Neural cell (in vitro differentiated cells): Measurements from ENCODE around the gene PEAK1. TPM values are rescaled to one million over a fixed set of nuclear protein-coding genes. Genes with fewer than 3 reads are reported as not detected.

Experiments used
- H2AFZ ChIP-seq: fragments of 200-600, 300-800 bp; sonication (generic), shearing (Covaris generic); 2 replicates; pipeline ENCODE4 v1.6.0; 2014; ENCODE audit warnings: low read depth, mild to moderate bottlenecking, antibody characterized with exemption, low read length, moderate library complexity
- H3F3A ChIP-seq: fragments of 200-600 bp; shearing (Covaris generic); 2 replicates; pipeline ENCODE4 v1.6.1; 2016; ENCODE audit warnings: mild to moderate bottlenecking, moderate library complexity, mixed read lengths, antibody characterized with exemption, low read length; ENCODE audit not compliant: insufficient read depth, poor library complexity, severe bottlenecking
- H3K27ac ChIP-seq: fragments of 200-600, 300-800 bp; sonication (generic), shearing (Covaris generic); 2 replicates; pipeline ENCODE4 v1.5.1; 2014; ENCODE audit warnings: mild to moderate bottlenecking, low read length, moderate library complexity
- H3K27me3 ChIP-seq: fragments of 300-800, 200-600 bp; sonication (generic), shearing (Covaris generic); 2 replicates; pipeline ENCODE4 v1.6.0; 2014; ENCODE audit warnings: mild to moderate bottlenecking, low read depth, low read length, moderate library complexity; ENCODE audit not compliant: insufficient read depth
- H3K36me3 ChIP-seq: fragments of 300-800, 200-600 bp; sonication (generic), shearing (Covaris generic); 2 replicates; pipeline ENCODE4 v1.5.1; 2014; ENCODE audit warnings: mild to moderate bottlenecking, antibody characterized with exemption, low read length, moderate library complexity; ENCODE audit not compliant: insufficient read depth
- H3K4me2 ChIP-seq: fragments of 300-800, 200-600 bp; sonication (generic), shearing (Covaris generic); 2 replicates; pipeline ENCODE4 v1.6.0; 2014; ENCODE audit warnings: mild to moderate bottlenecking, low read length
- H3K4me3 ChIP-seq: fragments of 300-800, 200-600 bp; sonication (generic), shearing (Covaris generic); 2 replicates; pipeline ENCODE4 v1.5.1; 2014; ENCODE audit warnings: mild to moderate bottlenecking, low read length, moderate library complexity
- H3K79me2 ChIP-seq: fragments of 200-600 bp; shearing (Covaris generic); replicated peaks from 2 replicates; pipeline ENCODE4 v1.6.0; 2014; ENCODE audit warnings: mild to moderate bottlenecking, low read length, moderate library complexity; ENCODE audit not compliant: insufficient read depth
- H3K9ac ChIP-seq: fragments of 300-800, 200-600 bp; sonication (generic), shearing (Covaris generic); 2 replicates; pipeline ENCODE4 v1.6.1; 2016; ENCODE audit warnings: mild to moderate bottlenecking, low read length, mixed read lengths
- H3K9me2 ChIP-seq: fragments of 200-600 bp; shearing (Covaris generic); 2 replicates; pipeline ENCODE4 v1.6.1; 2016; ENCODE audit warnings: mild to moderate bottlenecking, low read length, mixed read lengths; ENCODE audit not compliant: insufficient read depth
- H3K9me3 ChIP-seq: fragments of 200-600, 300-800 bp; sonication (generic), shearing (Covaris generic); 2 replicates; pipeline ENCODE4 v1.6.1; 2016; ENCODE audit warnings: mild to moderate bottlenecking, mixed run types, low read length, moderate library complexity, mixed read lengths
- H4K20me1 ChIP-seq: fragments of 200-600 bp; shearing (Covaris generic); 2 replicates; pipeline ENCODE4 v1.6.1; 2016; ENCODE audit warnings: mild to moderate bottlenecking, mixed run types; ENCODE audit not compliant: insufficient read depth
- CTCF ChIP-seq: fragments of 450-650 bp; IDR thresholded peaks from 2 replicates; pipeline ENCODE4 v1.5.1; 2014; ENCODE audit warnings: antibody characterized with exemption, mild to moderate bottlenecking, moderate library complexity; ENCODE audit not compliant: poor library complexity, severe bottlenecking
- EP300 ChIP-seq: fragments of 450-650 bp; conservative IDR thresholded peaks from 2 replicates; pipeline ENCODE4 v1.6.1; 2014; ENCODE audit warnings: antibody characterized with exemption, mild to moderate bottlenecking, moderate library complexity; ENCODE audit not compliant: poor library complexity, severe bottlenecking
- EZH2 ChIP-seq: fragments of 200-600, 300-800 bp; shearing (Covaris generic), sonication (generic); IDR thresholded peaks from 2 replicates; pipeline ENCODE4 v1.6.1; 2014; ENCODE audit warnings: antibody characterized with exemption, low read length, borderline replicate concordance, mild to moderate bottlenecking; ENCODE audit not compliant: insufficient read depth, poor library complexity, severe bottlenecking
- MXI1 ChIP-seq: fragments of 450-650 bp; conservative IDR thresholded peaks from 2 replicates; pipeline ENCODE4 v1.6.1; 2014; ENCODE audit warnings: antibody characterized with exemption, mild to moderate bottlenecking; ENCODE audit not compliant: poor library complexity, severe bottlenecking
- POLR2AphosphoS5 ChIP-seq: IDR thresholded peaks from 2 replicates; pipeline ENCODE4 v1.6.1; 2012
- RAD21 ChIP-seq: fragments of 450-650 bp; conservative IDR thresholded peaks from 2 replicates; pipeline ENCODE4 v1.6.1; 2014; ENCODE audit warnings: antibody characterized with exemption, mild to moderate bottlenecking, moderate library complexity
- REST ChIP-seq: IDR thresholded peaks from 2 replicates; pipeline ENCODE4 v1.6.1; 2012; ENCODE audit warnings: borderline replicate concordance
- SMC3 ChIP-seq: fragments of 450-650 bp; conservative IDR thresholded peaks from 2 replicates; pipeline ENCODE4 v1.6.1; 2014; ENCODE audit warnings: antibody characterized with exemption, mild to moderate bottlenecking, moderate library complexity; ENCODE audit not compliant: poor library complexity
- TAF1 ChIP-seq: IDR thresholded peaks from 2 replicates; pipeline ENCODE4 v1.6.1; 2012; ENCODE audit warnings: low read depth
- polyA plus RNA-seq: library from polyadenylated mRNA; depleted of rRNA; stranded (reverse); fragments of >200 nt; gene quantifications from 2 replicates; pipeline ENCODE4 v1.2.3, GENCODE V29; 2014

The PEAK1 gene
- polyA plus RNA-seq, 1 donor from 2014 or later = 5.8 TPM

- no peaks in the 10 kb centered on the region for H3F3A ChIP-seq
- no peaks in the 10 kb centered on the region for H3K79me2 ChIP-seq
- TF ChIP-seq SMC3 = no peak
- TF ChIP-seq MXI1 = no peak
- TF ChIP-seq REST = no peak
- TF ChIP-seq CTCF = no peak
- TF ChIP-seq POLR2AphosphoS5 = no peak
- TF ChIP-seq EP300 = no peak
- no peak for TF ChIP-seq TAF1
- TF ChIP-seq EZH2 = no peak
- no peak for TF ChIP-seq RAD21
- no peak overlapping the region for H3K4me2 ChIP-seq
- H3K4me3 ChIP-seq = peak overlapping the region; percentile 6
- H3K9me3 ChIP-seq = no peaks in the 10 kb centered on the region
- H3K36me3 ChIP-seq = no peaks in the 10 kb centered on the region
- H3K27ac ChIP-seq = no peak overlapping the region
- H4K20me1 ChIP-seq = no peaks in the 10 kb centered on the region
- no peaks in the 10 kb centered on the region for H3K9me2 ChIP-seq
- H3K9ac ChIP-seq = no peak overlapping the region
- no peaks in the 10 kb centered on the region for H3K27me3 ChIP-seq
- no peak overlapping the region for H2AFZ ChIP-seq
Measured at GRCh38 chr15:77096541-77096940, 323.4 kb downstream of the PEAK1 start.

- Histone ChIP-seq H3K27ac (no peak overlapping the region), H3K4me2 (no peak overlapping the region), H4K20me1 (no peaks in the 10 kb centered on the region), H3K36me3 (no peaks in the 10 kb centered on the region), H3K9me2 (no peaks in the 10 kb centered on the region), H3K79me2 (no peaks in the 10 kb centered on the region), H3K9me3 (no peaks in the 10 kb centered on the region), H3F3A (no peaks in the 10 kb centered on the region), H3K27me3 (no peaks in the 10 kb centered on the region), H3K9ac (no peak overlapping the region), H3K4me3 (no peak overlapping the region), H2AFZ (no peak overlapping the region)
- no peak for TF ChIP-seq POLR2AphosphoS5
- TF ChIP-seq TAF1 = no peak
- no peak for TF ChIP-seq EZH2
- TF ChIP-seq RAD21 = no peak
- TF ChIP-seq MXI1 = no peak
- no peak for TF ChIP-seq SMC3
- no peak for TF ChIP-seq REST
- no peak for TF ChIP-seq EP300
- no peak for TF ChIP-seq CTCF
Measured at GRCh38 chr15:77096138-77096537, 323.8 kb downstream of the PEAK1 start.
